ENCODE data around the gene MAPK1IP1L.
"Not testable (repeated sequence)": the region's sequence is repeated elsewhere in the genome, so short reads cannot be mapped to it uniquely, and the experiment has no call there.

Gene MAPK1IP1L

GRCh38 chr14:55057919-55058318 is 6.5 kb downstream of the MAPK1IP1L start:
- DNase-seq (ENCODE audit: low spot score): no peak

- DNase-seq (ENCODE audit: low spot score): no peak
Observed at GRCh38 chr14:55059333-55059732, 7.9 kb downstream of the MAPK1IP1L start.

- DNase-seq (ENCODE audit: low spot score): no peak
Observed at GRCh38 chr14:55062517-55063351, 11.3 kb downstream of the MAPK1IP1L start.

- not testable (repeated sequence) for DNase-seq (ENCODE audit: low spot score)
Observed at GRCh38 chr14:55064896-55065295, 13.4 kb downstream of the MAPK1IP1L start.

- no peak for DNase-seq (ENCODE audit: low spot score)
Observed at GRCh38 chr14:55065411-55065810, 14.0 kb downstream of the MAPK1IP1L start.

GRCh38 chr14:55066223-55066622 is 14.8 kb downstream of the MAPK1IP1L start:
- no peak for DNase-seq (ENCODE audit: low spot score)

- no peak for DNase-seq (ENCODE audit: low spot score)
Observed at GRCh38 chr14:55070981-55071411, 19.5 kb downstream of the MAPK1IP1L start.

GRCh38 chr14:55071870-55072640 is 20.6 kb downstream of the MAPK1IP1L start:
- no peak for DNase-seq (ENCODE audit: low spot score)

GRCh38 chr14:55073856-55074255 is 22.4 kb downstream of the MAPK1IP1L start:
- DNase-seq (ENCODE audit: low spot score): no peak

GRCh38 chr14:55074662-55075061 is 23.2 kb downstream of the MAPK1IP1L start:
- no peak for DNase-seq (ENCODE audit: low spot score)

- no peak for DNase-seq (ENCODE audit: low spot score)
Observed at GRCh38 chr14:55075628-55076175, 24.3 kb downstream of the MAPK1IP1L start.

GRCh38 chr14:55077170-55078151 is 26.0 kb downstream of the MAPK1IP1L start:
- DNase-seq (ENCODE audit: low spot score): peak; percentile 91

GRCh38 chr14:55079961-55080360 is 28.5 kb downstream of the MAPK1IP1L start:
- not testable (repeated sequence) for DNase-seq (ENCODE audit: low spot score)

- no peak for DNase-seq (ENCODE audit: low spot score)
Observed at GRCh38 chr14:55084401-55085059, 33.1 kb downstream of the MAPK1IP1L start.

- no peak for DNase-seq (ENCODE audit: low spot score)
Observed at GRCh38 chr14:55085060-55085660, 33.7 kb downstream of the MAPK1IP1L start.

- DNase-seq (ENCODE audit: low spot score): no peak
Observed at GRCh38 chr14:55086938-55087337, 35.5 kb downstream of the MAPK1IP1L start.

- DNase-seq (ENCODE audit: low spot score): no peak
Observed at GRCh38 chr14:55088356-55088755, 36.9 kb downstream of the MAPK1IP1L start.

- no peak for DNase-seq (ENCODE audit: low spot score)
Observed at GRCh38 chr14:55092341-55092740, 40.9 kb downstream of the MAPK1IP1L start.

GRCh38 chr14:55094292-55095157 is 43.1 kb downstream of the MAPK1IP1L start:
- no peak for DNase-seq (ENCODE audit: low spot score)
